ENCODE data around the gene KNTC1. TPM values are rescaled to one million over a fixed set of nuclear protein-coding genes. Genes with fewer than 3 reads are reported as not detected.

Gene KNTC1, protein sequence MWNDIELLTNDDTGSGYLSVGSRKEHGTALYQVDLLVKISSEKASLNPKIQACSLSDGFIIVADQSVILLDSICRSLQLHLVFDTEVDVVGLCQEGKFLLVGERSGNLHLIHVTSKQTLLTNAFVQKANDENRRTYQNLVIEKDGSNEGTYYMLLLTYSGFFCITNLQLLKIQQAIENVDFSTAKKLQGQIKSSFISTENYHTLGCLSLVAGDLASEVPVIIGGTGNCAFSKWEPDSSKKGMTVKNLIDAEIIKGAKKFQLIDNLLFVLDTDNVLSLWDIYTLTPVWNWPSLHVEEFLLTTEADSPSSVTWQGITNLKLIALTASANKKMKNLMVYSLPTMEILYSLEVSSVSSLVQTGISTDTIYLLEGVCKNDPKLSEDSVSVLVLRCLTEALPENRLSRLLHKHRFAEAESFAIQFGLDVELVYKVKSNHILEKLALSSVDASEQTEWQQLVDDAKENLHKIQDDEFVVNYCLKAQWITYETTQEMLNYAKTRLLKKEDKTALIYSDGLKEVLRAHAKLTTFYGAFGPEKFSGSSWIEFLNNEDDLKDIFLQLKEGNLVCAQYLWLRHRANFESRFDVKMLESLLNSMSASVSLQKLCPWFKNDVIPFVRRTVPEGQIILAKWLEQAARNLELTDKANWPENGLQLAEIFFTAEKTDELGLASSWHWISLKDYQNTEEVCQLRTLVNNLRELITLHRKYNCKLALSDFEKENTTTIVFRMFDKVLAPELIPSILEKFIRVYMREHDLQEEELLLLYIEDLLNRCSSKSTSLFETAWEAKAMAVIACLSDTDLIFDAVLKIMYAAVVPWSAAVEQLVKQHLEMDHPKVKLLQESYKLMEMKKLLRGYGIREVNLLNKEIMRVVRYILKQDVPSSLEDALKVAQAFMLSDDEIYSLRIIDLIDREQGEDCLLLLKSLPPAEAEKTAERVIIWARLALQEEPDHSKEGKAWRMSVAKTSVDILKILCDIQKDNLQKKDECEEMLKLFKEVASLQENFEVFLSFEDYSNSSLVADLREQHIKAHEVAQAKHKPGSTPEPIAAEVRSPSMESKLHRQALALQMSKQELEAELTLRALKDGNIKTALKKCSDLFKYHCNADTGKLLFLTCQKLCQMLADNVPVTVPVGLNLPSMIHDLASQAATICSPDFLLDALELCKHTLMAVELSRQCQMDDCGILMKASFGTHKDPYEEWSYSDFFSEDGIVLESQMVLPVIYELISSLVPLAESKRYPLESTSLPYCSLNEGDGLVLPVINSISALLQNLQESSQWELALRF (N-terminal part only)
- 1 to 10 TPM; 1.3 to 5.3 (median 2.2) TPM for total RNA-seq

DNA sequence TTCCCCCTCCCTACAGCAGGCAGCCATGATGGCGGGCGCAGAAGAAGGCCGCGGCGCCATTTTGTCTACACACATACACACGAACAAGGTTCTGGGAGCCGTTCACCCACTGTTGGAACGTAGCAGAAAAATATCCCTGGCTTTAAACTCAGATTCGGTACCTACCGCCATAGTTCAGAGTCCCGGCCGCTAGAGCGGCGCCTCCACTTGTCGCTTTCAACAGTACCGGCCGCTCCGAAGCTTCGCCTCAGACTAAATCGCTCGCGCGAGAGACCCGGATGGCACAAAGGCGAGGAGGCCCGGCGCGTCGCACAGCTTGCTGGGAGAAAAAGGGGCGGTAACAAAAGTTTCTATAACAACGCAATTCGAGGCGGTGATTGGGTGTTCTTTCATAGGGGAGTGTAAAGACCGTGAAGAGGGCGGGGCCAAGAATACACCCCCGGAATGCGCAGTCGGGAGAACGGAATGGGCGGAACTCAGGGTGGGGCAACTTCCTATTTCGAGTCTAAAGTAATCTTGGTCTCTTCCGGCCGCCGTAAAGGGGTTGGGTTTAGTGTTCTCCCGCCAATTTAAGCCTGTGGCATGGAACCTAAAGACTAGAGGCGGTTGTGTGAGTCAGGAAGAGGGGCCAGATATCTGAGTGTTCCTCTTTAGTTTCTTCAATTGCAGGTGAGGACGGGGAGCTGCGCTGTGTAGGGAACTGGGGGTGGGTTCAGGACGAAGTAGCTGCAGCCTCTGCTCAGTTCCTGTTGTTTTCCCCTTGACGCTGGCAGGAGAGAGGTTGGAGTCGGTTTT, at the start of gene KNTC1, which contains the start of gene RSRC2:
TSS of gene KNTC1 (plus strand) at position 567 of the 795 bp plus-strand sequence. CDS start 2,815 bp downstream, outside the sequence.
TSS of gene RSRC2 (minus strand) at position 254 of the 795 bp plus-strand sequence. CDS start at position 171, 83 bp downstream.
- Histone ChIP-seq H3K27ac (peak within 1 kb of the TSS; percentile 88 to 99 (median 95)), H3K36me3 (peaks cover 0 to 5% of the 10 kb centered on the region in 2 donors), H3K4me3 (peak within 1 kb of the TSS; percentile 76 to 94 (median 90)), H3K4me1 (peaks cover 37 to 45% of the 10 kb centered on the region in 2 donors), H3K27me3 (no peaks in the 10 kb centered on the region), H3K9me3 (no peaks in the 10 kb centered on the region)
- peak; percentile 99 for DNase-seq
- intact Hi-C loops (cut with DNase I; ENCODE audit: low total_unique reads): loop anchor here (1.0 to 10.0 kb wide), 3 partner anchors 27 to 1078 kb away; partner anchors contain the start of genes DDX55, DENR and ZCCHC8
- TF ChIP-seq, protein P1, sequence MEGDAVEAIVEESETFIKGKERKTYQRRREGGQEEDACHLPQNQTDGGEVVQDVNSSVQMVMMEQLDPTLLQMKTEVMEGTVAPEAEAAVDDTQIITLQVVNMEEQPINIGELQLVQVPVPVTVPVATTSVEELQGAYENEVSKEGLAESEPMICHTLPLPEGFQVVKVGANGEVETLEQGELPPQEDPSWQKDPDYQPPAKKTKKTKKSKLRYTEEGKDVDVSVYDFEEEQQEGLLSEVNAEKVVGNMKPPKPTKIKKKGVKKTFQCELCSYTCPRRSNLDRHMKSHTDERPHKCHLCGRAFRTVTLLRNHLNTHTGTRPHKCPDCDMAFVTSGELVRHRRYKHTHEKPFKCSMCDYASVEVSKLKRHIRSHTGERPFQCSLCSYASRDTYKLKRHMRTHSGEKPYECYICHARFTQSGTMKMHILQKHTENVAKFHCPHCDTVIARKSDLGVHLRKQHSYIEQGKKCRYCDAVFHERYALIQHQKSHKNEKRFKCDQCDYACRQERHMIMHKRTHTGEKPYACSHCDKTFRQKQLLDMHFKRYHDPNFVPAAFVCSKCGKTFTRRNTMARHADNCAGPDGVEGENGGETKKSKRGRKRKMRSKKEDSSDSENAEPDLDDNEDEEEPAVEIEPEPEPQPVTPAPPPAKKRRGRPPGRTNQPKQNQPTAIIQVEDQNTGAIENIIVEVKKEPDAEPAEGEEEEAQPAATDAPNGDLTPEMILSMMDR (IDR thresholded peaks at IDR 0.05 in 4 of 5, conservative IDR thresholded peaks at IDR 0.05 in 1 of 5): no peak
- TF ChIP-seq POLR2A (IDR thresholded peaks at IDR 0.05): peak; percentile 97
- peak; percentile 98 for ATAC-seq
- in situ Hi-C loops (cut with MboI; ENCODE audit: low sequenced_read_pairs in 4 of 4): no loop called here

DNA sequence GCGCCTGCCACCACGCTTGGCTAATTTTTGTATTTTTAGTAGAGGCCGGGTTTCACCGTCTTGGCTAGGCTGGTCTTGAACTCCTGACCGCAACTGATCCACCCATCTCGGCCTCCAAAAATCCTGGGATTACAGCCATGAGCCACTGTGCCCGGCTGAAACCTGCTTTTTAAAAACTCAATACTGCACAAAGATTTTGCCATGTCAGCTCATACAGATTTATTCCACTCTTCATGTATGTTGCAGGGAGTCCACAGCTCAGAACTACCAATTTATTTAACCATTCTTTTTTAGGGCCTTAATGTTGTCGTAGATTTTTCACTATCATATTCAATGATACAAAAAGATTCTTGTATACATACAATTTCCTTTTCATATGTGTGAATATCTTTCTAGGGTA, 46.3 kb upstream of the KNTC1 start:
- intact Hi-C loops (cut with DNase I; ENCODE audit: low total_unique reads) (no loop called here), in situ Hi-C loops (cut with MboI; ENCODE audit: low sequenced_read_pairs in 4 of 4) (no loop called here)
- Histone ChIP-seq H3K27ac (no peak overlapping the region), H3K4me3 (no peak overlapping the region), H3K9me3 (no peaks in the 10 kb centered on the region), H3K4me1 (no peaks in the 10 kb centered on the region), H3K36me3 (peaks cover 3 to 91% of the 10 kb centered on the region in 2 donors), H3K27me3 (no peaks in the 10 kb centered on the region)
- DNase-seq (no peak), ATAC-seq (no peak)
- no peak for TF ChIP-seq POLR2A (IDR thresholded peaks at IDR 0.05)
- TF ChIP-seq, protein P1 (IDR thresholded peaks at IDR 0.05 in 4 of 5, conservative IDR thresholded peaks at IDR 0.05 in 1 of 5): no peak

DNA sequence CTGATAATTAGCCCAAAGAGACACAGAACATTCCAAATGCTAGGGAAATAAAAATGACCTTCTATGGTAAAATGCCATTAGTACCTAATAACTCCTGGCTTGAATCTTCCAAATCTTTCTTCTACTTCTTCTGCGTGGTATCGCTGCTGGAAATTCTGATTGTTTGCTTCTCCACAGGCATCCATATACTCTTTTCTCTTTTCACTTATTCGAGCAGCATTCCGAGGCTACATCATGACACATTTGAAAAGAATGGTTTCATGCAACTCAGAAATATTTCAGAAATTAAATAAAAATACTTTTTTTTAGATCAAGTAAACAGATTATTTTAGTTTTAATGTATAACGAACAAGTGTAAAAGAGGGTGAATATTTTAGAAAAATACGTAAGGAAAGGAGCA, 45.2 kb upstream of the KNTC1 start:
- in situ Hi-C loops (cut with MboI; ENCODE audit: low sequenced_read_pairs in 4 of 4): no loop called here
- no peak for ATAC-seq

More for the DNA sequence above, 45.2 kb upstream of the KNTC1 start:
- H3K9me3 ChIP-seq: no peaks in the 10 kb centered on the region
- DNase-seq: no peak
- no peaks in the 10 kb centered on the region for H3K27me3 ChIP-seq
- intact Hi-C loops (cut with DNase I; ENCODE audit: low total_unique reads): no loop called here
- peaks cover 3 to 89% of the 10 kb centered on the region in 2 donors for H3K36me3 ChIP-seq
- no peak for TF ChIP-seq POLR2A (IDR thresholded peaks at IDR 0.05)
- TF ChIP-seq, protein P1 (IDR thresholded peaks at IDR 0.05 in 4 of 5, conservative IDR thresholded peaks at IDR 0.05 in 1 of 5): no peak
- no peak overlapping the region for H3K4me3 ChIP-seq
- no peak overlapping the region for H3K27ac ChIP-seq
- H3K4me1 ChIP-seq: no peaks in the 10 kb centered on the region

Measured in gastrocnemius medialis (tissue), 4 donors.